ENCODE measurements around the gene ZNF467.

ZNF467 gene

DNA sequence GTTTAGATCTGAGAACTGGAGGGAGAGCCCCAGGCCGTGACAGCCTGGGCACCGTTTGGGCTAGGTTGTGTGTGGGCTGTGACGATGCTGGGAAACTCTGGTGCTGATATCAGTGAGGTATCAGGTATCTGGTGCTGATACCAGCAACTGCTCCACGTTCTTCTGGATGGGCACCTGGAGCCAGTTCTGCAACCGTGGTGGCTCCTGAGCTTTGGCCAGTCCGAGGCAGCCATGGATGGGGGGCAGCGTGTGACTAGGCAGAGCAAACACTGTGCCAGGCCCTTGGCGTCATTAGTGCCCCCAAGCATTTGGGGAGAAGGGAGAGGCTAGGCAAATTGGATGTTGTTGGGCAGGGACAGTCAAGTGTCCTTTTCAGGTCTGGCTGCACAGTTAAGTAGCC lies 57.9 kb downstream of the ZNF467 start:
- Histone ChIP-seq H3K27ac (ENCODE audit: low read depth, low read length) (no peak overlapping the region; the same call in 1 of the 2 replicates), H3K36me3 (ENCODE audit: control insufficient read depth, insufficient read depth, low read length) (peaks cover 6% of the 10 kb centered on the region; the same call in 1 of the 2 replicates), H3K9me3 (ENCODE audit: control insufficient read depth, insufficient read depth, low read depth, low read length) (peaks cover 20% of the 10 kb centered on the region), H3K9ac (ENCODE audit: low read length) (peak overlapping the region; percentile 81), H3K4me1 (ENCODE audit: control insufficient read depth, insufficient read depth, low read length) (peaks cover 27% of the 10 kb centered on the region), H3K4me3 (ENCODE audit: low read depth, low read length) (peak overlapping the region; percentile 84), H3K27me3 (ENCODE audit: control insufficient read depth, insufficient read depth, low read length) (peaks cover 9% of the 10 kb centered on the region; the same call in 1 of the 2 replicates)

DNA sequence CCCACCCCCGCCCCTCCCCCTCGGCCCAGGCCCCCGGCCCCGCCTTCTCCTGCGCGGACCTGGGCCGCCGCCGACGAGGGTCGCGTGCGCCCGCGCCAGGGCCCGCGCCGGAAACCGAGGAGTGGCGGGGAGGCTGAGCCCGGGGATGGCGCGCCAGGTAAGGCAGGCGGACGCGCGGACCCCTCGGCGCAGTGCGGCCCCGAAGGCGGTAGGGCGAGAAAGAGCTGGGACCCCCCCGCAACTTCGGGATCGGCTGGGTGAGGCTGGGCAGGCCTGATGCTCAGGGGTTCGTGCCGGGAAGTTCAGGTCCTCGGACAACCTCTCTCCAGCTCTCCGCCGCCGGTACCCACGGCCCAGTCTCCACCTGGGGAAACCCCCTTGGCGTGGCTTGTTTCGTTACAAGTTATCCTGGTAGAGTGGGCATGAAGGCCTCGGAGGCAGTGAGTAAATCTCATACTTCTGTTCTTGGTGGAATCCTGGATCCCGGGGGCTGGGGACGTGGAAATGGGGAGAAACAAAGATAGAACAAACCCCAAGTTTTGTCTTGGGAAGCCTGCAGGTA lies 58.4 kb downstream of the ZNF467 start:
- Histone ChIP-seq H3K36me3 (ENCODE audit: control insufficient read depth, insufficient read depth, low read length) (0 out of 2 replicates have a peak, but pooled peaks cover 2% of the 10 kb centered on the region), H3K27me3 (ENCODE audit: control insufficient read depth, insufficient read depth, low read length) (peaks cover 9% of the 10 kb centered on the region; the same call in 1 of the 2 replicates), H3K9me3 (ENCODE audit: control insufficient read depth, insufficient read depth, low read depth, low read length) (peaks cover 20% of the 10 kb centered on the region), H3K27ac (ENCODE audit: low read depth, low read length) (peak overlapping the region; percentile 19; the same call in 1 of the 2 replicates), H3K4me1 (ENCODE audit: control insufficient read depth, insufficient read depth, low read length) (peaks cover 23% of the 10 kb centered on the region), H3K9ac (ENCODE audit: low read length) (peak overlapping the region; percentile 81), H3K4me3 (ENCODE audit: low read depth, low read length) (peak overlapping the region; percentile 84)
